Fibroblast of lung (primary cell): Measurements from ENCODE around the gene BECN2.

Experiments used
- EZH2 ChIP-seq: IDR thresholded peaks from 2 replicates; pipeline ENCODE4 v1.5.1; 2012; ENCODE audit warnings: low read length, control low read depth, mild to moderate bottlenecking; ENCODE audit errors: missing control alignments
- TF ChIP-seq, protein P1 (sequence below), 2 donors: IDR thresholded peaks in 1 of 2; conservative IDR thresholded peaks in 1 of 2; 1 replicate in 1 of 2; 2 replicates in 1 of 2; pipeline ENCODE4 v1.5.1; 2011 to 2012; ENCODE audit warnings: low read length in 2 of 2, control low read depth in 1 of 2, inconsistent platforms in 1 of 2, low read depth in 1 of 2, mild to moderate bottlenecking in 1 of 2

DNA sequence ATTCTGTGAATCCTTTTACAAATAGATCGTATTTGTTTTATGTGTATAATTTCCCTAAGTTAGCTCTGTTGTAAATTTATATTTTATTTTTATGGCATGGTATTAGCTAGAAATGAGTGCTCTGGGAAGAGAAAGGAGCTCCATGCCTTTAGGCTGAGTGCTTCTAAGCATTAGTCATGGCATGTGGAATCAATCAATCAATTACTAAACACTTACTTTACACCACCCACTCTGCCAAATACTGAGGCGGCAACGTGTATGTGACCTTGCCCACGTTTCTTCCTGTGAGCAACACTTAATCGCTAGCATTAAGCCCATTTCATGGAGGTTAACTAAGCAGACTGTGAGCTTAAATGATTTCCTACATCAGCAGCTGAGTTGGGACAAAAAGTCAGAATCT lies 7.2 kb upstream of the BECN2 start:
- TF ChIP-seq, protein P1, sequence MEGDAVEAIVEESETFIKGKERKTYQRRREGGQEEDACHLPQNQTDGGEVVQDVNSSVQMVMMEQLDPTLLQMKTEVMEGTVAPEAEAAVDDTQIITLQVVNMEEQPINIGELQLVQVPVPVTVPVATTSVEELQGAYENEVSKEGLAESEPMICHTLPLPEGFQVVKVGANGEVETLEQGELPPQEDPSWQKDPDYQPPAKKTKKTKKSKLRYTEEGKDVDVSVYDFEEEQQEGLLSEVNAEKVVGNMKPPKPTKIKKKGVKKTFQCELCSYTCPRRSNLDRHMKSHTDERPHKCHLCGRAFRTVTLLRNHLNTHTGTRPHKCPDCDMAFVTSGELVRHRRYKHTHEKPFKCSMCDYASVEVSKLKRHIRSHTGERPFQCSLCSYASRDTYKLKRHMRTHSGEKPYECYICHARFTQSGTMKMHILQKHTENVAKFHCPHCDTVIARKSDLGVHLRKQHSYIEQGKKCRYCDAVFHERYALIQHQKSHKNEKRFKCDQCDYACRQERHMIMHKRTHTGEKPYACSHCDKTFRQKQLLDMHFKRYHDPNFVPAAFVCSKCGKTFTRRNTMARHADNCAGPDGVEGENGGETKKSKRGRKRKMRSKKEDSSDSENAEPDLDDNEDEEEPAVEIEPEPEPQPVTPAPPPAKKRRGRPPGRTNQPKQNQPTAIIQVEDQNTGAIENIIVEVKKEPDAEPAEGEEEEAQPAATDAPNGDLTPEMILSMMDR (conservative IDR thresholded peaks at IDR 0.05 in 1 of 2, IDR thresholded peaks at IDR 0.05 in 1 of 2; ENCODE audit: low read depth in 1 of 2, low read length in 2 of 2) = no peak
- no peak for TF ChIP-seq EZH2
